K562 (cell line): ENCODE data around the gene ARHGAP4. TPM values are rescaled to one million over a fixed set of nuclear protein-coding genes. Genes with fewer than 3 reads are reported as not detected.

ENCODE experiments used
- ATAC-seq: fragments of 200-7000 bp; cut with Tn5 transposase; 3 replicates; pipeline ENCODE4 v1.9.1; 2020; ENCODE audit warnings: moderate library complexity
- BruUV-seq: library from RNA; stranded (reverse); fragments of 400-500 nt; replicated peaks from 2 replicates; lab custom pipeline; 2021; lab: Mats Ljungman, UMichigan
- CTCF ChIA-PET: fragments of 300-600 bp; formaldehyde crosslinking; extraction: SDS; loops from one replicate; lab custom pipeline; 2021; ENCODE audit warnings: low intra/inter-chr PET ratio; lab: Yijun Ruan, JAX
- POLR2A ChIA-PET: fragments of 300-600, 350-650 bp; sonication (Branson Sonifier 250); formaldehyde crosslinking; extraction: SDS; loops from one replicate; lab custom pipeline; 2021; ENCODE audit warnings: antibody characterized with exemption, inconsistent platforms; lab: Yijun Ruan, JAX
- DNase-seq, 4 experiments: peaks; one replicate each; pipeline versions ENCODE4 v3.0.0 to v3.0.0-alpha.2; 2011 to 2018; ENCODE audit warnings: low spot score in 3 of 4, mixed read lengths in 3 of 4; ENCODE audit errors: extremely low read depth in 1 of 4
- FAIRE-seq: peaks from 2 replicates; lab custom pipeline; 2011; peaks lifted over from hg19 to GRCh38; lab: Jason Lieb, UNC
- H2AFZ ChIP-seq: 2 replicates; pipeline ENCODE4 v1.6.0; 2011; ENCODE audit warnings: low read depth, low read length, control low read depth, inconsistent platforms
- H3K27ac ChIP-seq: fragments of 200-600 bp; 3 replicates; pipeline ENCODE4 v1.8.0; 2011; ENCODE audit warnings: low read depth, mild to moderate bottlenecking, control low read depth, inconsistent platforms, low read length, moderate library complexity, mixed read lengths; ENCODE audit errors: extremely low read depth
- H3K27me3 ChIP-seq, 2 experiments: fragments of 300-600 bp in 1 of 2; 2 replicates in 1 of 2; 3 replicates in 1 of 2; pipeline versions ENCODE4 v1.6.0 to v1.8.0; 2011; ENCODE audit warnings: inconsistent platforms in 2 of 2, low read length in 2 of 2, mild to moderate bottlenecking in 1 of 2, mixed read lengths in 1 of 2, moderate library complexity in 1 of 2; ENCODE audit not compliant: control insufficient read depth in 2 of 2, insufficient read depth in 2 of 2
- H3K36me3 ChIP-seq: fragments of 300-600 bp; 3 replicates; pipeline ENCODE4 v1.8.0; 2011; ENCODE audit warnings: mild to moderate bottlenecking, low read length, inconsistent platforms; ENCODE audit not compliant: control insufficient read depth, insufficient read depth
- H3K4me1 ChIP-seq, 2 experiments: fragments of 200-600 bp in 1 of 2; replicated peaks in 1 of 2; 2 replicates in 1 of 2; 3 replicates in 1 of 2; pipeline versions ENCODE4 v1.5.1 to v1.8.0; 2011; ENCODE audit warnings: inconsistent platforms in 2 of 2, low read length in 2 of 2, mild to moderate bottlenecking in 1 of 2, mixed read lengths in 1 of 2, moderate library complexity in 1 of 2; ENCODE audit not compliant: control insufficient read depth in 2 of 2, insufficient read depth in 2 of 2
- H3K4me2 ChIP-seq: 2 replicates; pipeline ENCODE4 v1.6.1; 2011; ENCODE audit warnings: low read length, control low read depth, inconsistent platforms, mixed read lengths; ENCODE audit not compliant: insufficient read depth
- H3K4me3 ChIP-seq: fragments of 200-600 bp; sonication (generic), shearing (Covaris generic); 2 replicates; pipeline ENCODE4 v1.5.1; 2016; ENCODE audit warnings: control low read depth, inconsistent platforms
- H3K79me2 ChIP-seq: fragments of 200-600 bp; 3 replicates; pipeline ENCODE4 v1.8.0; 2011; ENCODE audit warnings: low read length, inconsistent platforms; ENCODE audit not compliant: control insufficient read depth, insufficient read depth
- H3K9ac ChIP-seq, 2 experiments: 2 replicates each; pipeline versions ENCODE4 v1.6.0 to v1.6.1; 2011; ENCODE audit warnings: low read depth in 2 of 2, low read length in 2 of 2, control low read depth in 1 of 2, inconsistent platforms in 1 of 2, mild to moderate bottlenecking in 1 of 2, mixed read lengths in 1 of 2; ENCODE audit not compliant: insufficient read depth in 1 of 2
- H3K9me1 ChIP-seq: one replicate; pipeline ENCODE4 v1.6.0; 2011; ENCODE audit warnings: inconsistent platforms, mild to moderate bottlenecking, low read length, moderate library complexity; ENCODE audit not compliant: control insufficient read depth, insufficient read depth
- H3K9me3 ChIP-seq: replicated peaks from 2 replicates; pipeline ENCODE4 v1.5.1; 2011; ENCODE audit warnings: low read depth, low read length, inconsistent platforms; ENCODE audit not compliant: control insufficient read depth, insufficient read depth
- H4K20me1 ChIP-seq: replicated peaks from 2 replicates; pipeline ENCODE4 v1.6.1; 2011; ENCODE audit warnings: low read length, inconsistent platforms, mixed read lengths; ENCODE audit not compliant: control insufficient read depth, insufficient read depth
- ARID1B ChIP-seq: fragments of 450-650 bp; IDR thresholded peaks from 2 replicates; pipeline ENCODE4 v1.6.1; 2016; ENCODE audit warnings: antibody characterized with exemption, mild to moderate bottlenecking, inconsistent platforms
- BRCA1 ChIP-seq, 2 experiments: fragments of 450-650 bp in 1 of 2; sonication (generic) in 1 of 2; formaldehyde crosslinking in 1 of 2; IDR thresholded peaks; 2 replicates each; pipeline versions ENCODE4 v1.5.0 to v1.6.1; 2017 to 2020; ENCODE audit warnings: mild to moderate bottlenecking in 1 of 2, missing genetic modification reagents in 1 of 2
- COPS2 ChIP-seq: fragments of 450-650 bp; conservative IDR thresholded peaks from 2 replicates; pipeline ENCODE4 v1.6.1; 2016; ENCODE audit warnings: mild to moderate bottlenecking, moderate library complexity
- HDAC8 ChIP-seq: fragments of 450-650 bp; IDR thresholded peaks from 2 replicates; pipeline ENCODE4 v1.6.1; 2016; ENCODE audit warnings: mild to moderate bottlenecking, missing genetic modification characterization, moderate library complexity, missing compliant biosample characterization
- KAT7 ChIP-seq: sonication (generic); formaldehyde crosslinking; IDR thresholded peaks from 2 replicates; pipeline ENCODE4 v1.8.0; 2022; ENCODE audit warnings: missing genetic modification reagents, mild to moderate bottlenecking, borderline replicate concordance
- KLF1 ChIP-seq: fragments of 450-650 bp; IDR thresholded peaks from 2 replicates; pipeline ENCODE4 v1.6.1; 2016; ENCODE audit warnings: missing genetic modification characterization, missing compliant biosample characterization
- RBFOX2 ChIP-seq: fragments of 200-400 bp; formaldehyde crosslinking; IDR thresholded peaks from 2 replicates; pipeline ENCODE4 v1.6.1; 2017; ENCODE audit warnings: low read depth, mild to moderate bottlenecking, low read length, moderate library complexity
- RBM22 ChIP-seq: fragments of 200-400 bp; formaldehyde crosslinking; IDR thresholded peaks from 2 replicates; pipeline ENCODE4 v1.6.1; 2018; ENCODE audit warnings: low read length, low read depth; ENCODE audit not compliant: poor library complexity, severe bottlenecking
- SAFB ChIP-seq: fragments of 200-400 bp; formaldehyde crosslinking; IDR thresholded peaks from 2 replicates; pipeline ENCODE4 v1.6.1; 2017; ENCODE audit warnings: low read depth, low read length, borderline replicate concordance
- ZNF644 ChIP-seq: fragments of 200-800 bp; sonication (Bioruptor generic); IDR thresholded peaks from 2 replicates; pipeline ENCODE4 v1.6.1; 2016; ENCODE audit warnings: low read depth, missing genetic modification characterization, missing compliant biosample characterization
- WGBS: fragments of 100-300 bp; shearing (Covaris generic); methylation state at CpG from one replicate; pipeline ENCODE4 v1.1.6; 2016; ENCODE audit warnings: low coverage, mixed read lengths; ENCODE audit not compliant: insufficient coverage; ENCODE audit errors: missing lambda C conversion rate; 5-methylcytosine and 5-hydroxymethylcytosine counted together
- in situ Hi-C: fragments of 300-500 bp; cut with MboI; formaldehyde crosslinking; loops from 4 replicates; pipeline ENCODE4 v1.15.0; 2018; ENCODE audit warnings: inconsistent platforms, mixed read lengths
- intact Hi-C: fragments of 100-400 bp; cut with micrococcal nuclease; formaldehyde crosslinking; loops from 2 replicates; pipeline ENCODE4 v1.14.2; 2022
- polyA plus RNA-seq, 8 experiments: library from polyadenylated mRNA; depleted of rRNA in 4 of 8; stranded (reverse) in 5 of 8; unstranded in 3 of 8; fragments of >200 nt; fragmentation: Nextera tagmentation in 2 of 8; fragmentation: Illumina TruSeq in 1 of 8; extraction: Ambion mirVana in 2 of 8; extraction: Trizol in 1 of 8; gene quantifications; 2 replicates each; pipeline versions ENCODE4 v1.2.1 to v1.2.3, GENCODE V29; 2011 to 2014; ENCODE audit warnings: inconsistent platforms in 1 of 8, missing spikeins in 1 of 8
- total RNA-seq, 7 experiments: library from RNA; depleted of rRNA in 6 of 7; stranded (reverse); fragments of >200 nt in 6 of 7; fragmentation: Illumina TruSeq in 2 of 7; extraction: Trizol in 2 of 7; gene quantifications; 2 replicates each; pipeline versions ENCODE4 v1.2.1 to v1.2.3, GENCODE V29; 2011 to 2021; ENCODE audit warnings: low replicate concordance in 1 of 7
- TF ChIP-seq, protein P1 (sequence below): fragments of 150-350 bp; conservative IDR thresholded peaks from 2 replicates; pipeline ENCODE4 v1.6.1; 2014; ENCODE audit warnings: low read length

Gene ARHGAP4
- total and polyA plus RNA-seq, 9 of the 15 experiments (the other 6 are each of a cell fraction or from before 2014, with no cell fraction given), result 0.30 to 81.8 (median 13.5) TPM

DNA sequence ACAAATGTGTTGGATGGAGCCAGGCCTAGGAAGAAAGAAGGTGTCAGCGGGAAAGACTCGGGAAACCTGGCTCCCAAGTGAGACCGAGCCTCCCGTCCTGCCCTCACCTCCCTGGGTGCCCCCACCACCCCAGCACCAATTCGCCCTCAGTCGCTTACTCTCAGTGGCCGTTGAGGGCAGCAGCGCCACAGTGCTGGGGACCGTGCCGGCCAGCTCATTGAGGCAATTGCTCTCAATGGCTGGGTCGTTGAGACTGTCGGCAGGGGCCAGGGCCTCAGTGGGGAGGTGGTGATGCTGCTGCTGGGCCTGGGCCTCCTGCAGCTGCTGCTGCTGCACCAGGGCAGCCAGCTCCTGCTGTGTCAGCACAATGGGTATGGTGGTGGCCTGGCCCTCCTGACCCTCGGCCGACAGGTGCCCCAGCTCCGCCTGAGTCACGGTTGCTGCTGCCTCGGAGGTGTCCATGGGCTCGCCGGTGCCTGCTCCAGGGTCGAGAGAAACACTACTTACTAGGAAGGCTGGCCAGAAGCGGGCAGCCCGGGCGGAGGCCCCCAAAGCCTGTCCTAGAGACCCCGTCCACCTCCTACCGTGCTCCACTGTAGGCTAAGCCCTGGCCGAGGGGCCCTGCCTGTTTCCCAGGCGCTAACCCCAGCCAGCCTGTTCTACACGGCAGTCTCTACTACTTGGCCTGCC, 25.8 kb upstream of the ARHGAP4 start:
- ChIA-PET CTCF (interaction anchor here (1.3 kb wide), 1 partner anchor 412 kb away, joined by 7 read pairs; no protein-coding TSS in a partner anchor), POLR2A (interaction anchor here (0.6 to 4.0 kb wide), 5 partner anchors 15 to 348 kb away, joined by 3 to 17 read pairs (median 3); partner anchors contain the start of gene HCFC1)

More for the DNA sequence above, 25.8 kb upstream of the ARHGAP4 start:
- no peak overlapping the region for H3K4me2 ChIP-seq
- no peaks in the 10 kb centered on the region for H3K27me3 ChIP-seq
- no peaks in the 10 kb centered on the region for H4K20me1 ChIP-seq
- H3K9me3 ChIP-seq, result no peaks in the 10 kb centered on the region
- peaks cover 2 to 61% of the 10 kb centered on the region in 2 experiments; a peak in 3 of 5 replicates for H3K4me1 ChIP-seq
- intact Hi-C loops, result no loop called here
- no peaks in the 10 kb centered on the region for H3K9me1 ChIP-seq
- DNase-seq (no peak), ATAC-seq (no peak), FAIRE-seq (no peak)
- no peak overlapping the region for H3K4me3 ChIP-seq
- TF ChIP-seq SAFB (no peak), KLF1 (tag) (no peak), KAT7 (CRISPR knock-in tag) (no peak), ARID1B (no peak), RBFOX2 (peak; percentile 36; the same call in 1 of the 2 replicates), ZNF644 (tag) (no peak), COPS2 (no peak), BRCA1 (IDR thresholded peaks at IDR 0.05) (no peak), BRCA1 (CRISPR knock-in tag; IDR thresholded peaks at IDR 0.05) (no peak), RBM22 (peak; percentile 3), HDAC8 (tag) (no peak)
- TF ChIP-seq, protein P1, sequence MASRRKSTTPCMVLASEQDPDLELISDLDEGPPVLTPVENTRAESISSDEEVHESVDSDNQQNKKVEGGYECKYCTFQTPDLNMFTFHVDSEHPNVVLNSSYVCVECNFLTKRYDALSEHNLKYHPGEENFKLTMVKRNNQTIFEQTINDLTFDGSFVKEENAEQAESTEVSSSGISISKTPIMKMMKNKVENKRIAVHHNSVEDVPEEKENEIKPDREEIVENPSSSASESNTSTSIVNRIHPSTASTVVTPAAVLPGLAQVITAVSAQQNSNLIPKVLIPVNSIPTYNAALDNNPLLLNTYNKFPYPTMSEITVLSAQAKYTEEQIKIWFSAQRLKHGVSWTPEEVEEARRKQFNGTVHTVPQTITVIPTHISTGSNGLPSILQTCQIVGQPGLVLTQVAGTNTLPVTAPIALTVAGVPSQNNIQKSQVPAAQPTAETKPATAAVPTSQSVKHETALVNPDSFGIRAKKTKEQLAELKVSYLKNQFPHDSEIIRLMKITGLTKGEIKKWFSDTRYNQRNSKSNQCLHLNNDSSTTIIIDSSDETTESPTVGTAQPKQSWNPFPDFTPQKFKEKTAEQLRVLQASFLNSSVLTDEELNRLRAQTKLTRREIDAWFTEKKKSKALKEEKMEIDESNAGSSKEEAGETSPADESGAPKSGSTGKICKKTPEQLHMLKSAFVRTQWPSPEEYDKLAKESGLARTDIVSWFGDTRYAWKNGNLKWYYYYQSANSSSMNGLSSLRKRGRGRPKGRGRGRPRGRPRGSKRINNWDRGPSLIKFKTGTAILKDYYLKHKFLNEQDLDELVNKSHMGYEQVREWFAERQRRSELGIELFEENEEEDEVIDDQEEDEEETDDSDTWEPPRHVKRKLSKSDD, result no peak
- H2AFZ ChIP-seq, result no peak overlapping the region
- in situ Hi-C loops, result no loop called here
- no TSS peak for BruUV-seq
- H3K79me2 ChIP-seq, result peaks cover 9% of the 10 kb centered on the region; the same call in 2 of the 3 replicates
- no peak overlapping the region for H3K27ac ChIP-seq
- 97% methylated on average over 15 of the region's 28 CpGs for WGBS
- H3K9ac ChIP-seq, result peak overlapping the region in 1 of 2 experiments; percentile 17; a peak in 1 of 4 replicates
- H3K36me3 ChIP-seq, result peaks cover 95% of the 10 kb centered on the region
